Psoas muscle (tissue), 8 donors: ENCODE measurements around the gene IQGAP2. TPM values are rescaled to one million over a fixed set of nuclear protein-coding genes. Genes with fewer than 3 reads are reported as not detected.
A peak's percentile ranks its signal among the peaks of the same experiment; 100 is the strongest.

Experiments
- ATAC-seq, 4 donors: fragments of 200-7000 bp; cut with Tn5 transposase; one replicate each; pipeline ENCODE4 v1.9.1; 2020; ENCODE audit warnings: moderate library complexity in 3 of 4, mild to moderate bottlenecking in 2 of 4
- DNase-seq, 2 donors: peaks; one replicate each; pipeline ENCODE4 v3.0.0-alpha.2; 2020
- H3K27ac ChIP-seq: fragments of 200-600 bp; one replicate; pipeline ENCODE4 v1.8.0; 2022
- H3K27me3 ChIP-seq, 3 donors: fragments of 200-600 bp in 1 of 3; one replicate each; pipeline versions ENCODE4 v1.6.1 to v1.8.0; 2013 to 2022; ENCODE audit warnings: low read length in 2 of 3, mild to moderate bottlenecking in 2 of 3, moderate library complexity in 1 of 3; ENCODE audit not compliant: insufficient read depth in 3 of 3
- H3K36me3 ChIP-seq, 2 donors: fragments of 200-600 bp in 1 of 2; one replicate each; pipeline versions ENCODE4 v1.6.1 to v1.8.0; 2013 to 2022; ENCODE audit warnings: low read depth in 1 of 2, mild to moderate bottlenecking in 1 of 2, moderate library complexity in 1 of 2; ENCODE audit not compliant: insufficient read depth in 1 of 2
- H3K4me1 ChIP-seq: fragments of 200-600 bp; one replicate; pipeline ENCODE4 v1.8.0; 2022
- H3K4me3 ChIP-seq: fragments of 200-600 bp; one replicate; pipeline ENCODE4 v1.8.0; 2022; ENCODE audit warnings: mild to moderate bottlenecking
- H3K9me3 ChIP-seq: fragments of 200-600 bp; one replicate; pipeline ENCODE4 v1.8.0; 2022
- WGBS, 3 donors: extraction: QIAGEN DNeasy Blood & Tissue Kit; methylation state at CpG; one replicate each; pipeline versions ENCODE4 v1.1.6 to v1.1.7; 2013; 5-methylcytosine and 5-hydroxymethylcytosine counted together
- intact Hi-C, 2 donors: fragments of 100-400 bp; cut with DNase I; formaldehyde crosslinking; loops; one replicate each; pipeline versions ENCODE4 v1.11.0 to v1.14.2; 2022
- long read RNA-seq, 2 donors: library from polyadenylated mRNA; unstranded; transcript quantifications; one replicate each; pipeline ENCODE4 v2.0.0, GENCODE V29; 2021
- polyA plus RNA-seq, 3 donors: library from polyadenylated mRNA; stranded (reverse); fragments of 200-250 nt; gene quantifications; one replicate each; pipeline ENCODE4 v1.2.3, GENCODE V29; 2013
- total RNA-seq, 4 donors: library from RNA; stranded (reverse); fragmentation: NEBNext Ultra II Directional in 2 of 4; extraction: Animal tissue kit (Norgen Biotek cat#: 25700) in 2 of 4; gene quantifications; one replicate each; pipeline versions ENCODE4 v1.2.1 to v1.2.4, GENCODE V29; 2021 to 2023
- TF ChIP-seq, protein P1 (sequence below): fragments of 200-600 bp; IDR thresholded peaks from one replicate; pipeline ENCODE4 v1.8.0; 2022; ENCODE audit warnings: antibody characterized with exemption
- donor health status: healthy with polysubstance abuse.
- donor health status: DM: no; HTN: no; CAD: no; lungs with moderate emphysema.
- donor health status: Bipolar disorder and iron deficiency.
- donor health status: healthy.
- donor health status: DM: yes; HTN: yes; CAD: no.
- donor health status: DM: no; HTN: no; CAD: no.
- donor health status: DM: no; HTN: no; CAD: no.
- donor health status: DM: yes; HTN: yes; CAD: no.

The IQGAP2 gene
- total RNA-seq (1 to 10 TPM; 1.2 to 4.3 (median 1.8) TPM), polyA plus RNA-seq (1 to 10 TPM in 1 of 3 donors, under 1 TPM in 2; 0.52 to 1.4 (median 0.56) TPM)
- long read RNA-seq, donor 1 = 0 reads
- long read RNA-seq, donor 2, partial matches to known transcripts = 1 of 1 reads
- long read RNA-seq, donor 2, other reads (novel, unspliced or antisense) = 0 of 1 reads

GRCh38 chr5:76402886-76403765 lies at the start of gene IQGAP2:
Gene IQGAP2 (plus strand): TSS chr5:76403285. CDS start chr5:76403546, 261 bp downstream.
- ATAC-seq (peak; percentile 48 to 72 (median 55)), DNase-seq (peak; percentile 64 to 76)
- H3K27ac ChIP-seq = peak within 1 kb of the TSS; percentile 50
- intact Hi-C loops = no loop called here
- no peaks in the 10 kb centered on the region for H3K4me1 ChIP-seq
- H3K36me3 ChIP-seq = no peaks in the 10 kb centered on the region
- WGBS, 3 donors = 0 to 1% (median 0%) methylated on average over 63 to 92 of the region's 92 CpGs
- peaks cover 0 to 42% (median 2%) of the 10 kb centered on the region in 3 donors for H3K27me3 ChIP-seq
- peak within 1 kb of the TSS; percentile 69 for H3K4me3 ChIP-seq
- TF ChIP-seq, protein P1, sequence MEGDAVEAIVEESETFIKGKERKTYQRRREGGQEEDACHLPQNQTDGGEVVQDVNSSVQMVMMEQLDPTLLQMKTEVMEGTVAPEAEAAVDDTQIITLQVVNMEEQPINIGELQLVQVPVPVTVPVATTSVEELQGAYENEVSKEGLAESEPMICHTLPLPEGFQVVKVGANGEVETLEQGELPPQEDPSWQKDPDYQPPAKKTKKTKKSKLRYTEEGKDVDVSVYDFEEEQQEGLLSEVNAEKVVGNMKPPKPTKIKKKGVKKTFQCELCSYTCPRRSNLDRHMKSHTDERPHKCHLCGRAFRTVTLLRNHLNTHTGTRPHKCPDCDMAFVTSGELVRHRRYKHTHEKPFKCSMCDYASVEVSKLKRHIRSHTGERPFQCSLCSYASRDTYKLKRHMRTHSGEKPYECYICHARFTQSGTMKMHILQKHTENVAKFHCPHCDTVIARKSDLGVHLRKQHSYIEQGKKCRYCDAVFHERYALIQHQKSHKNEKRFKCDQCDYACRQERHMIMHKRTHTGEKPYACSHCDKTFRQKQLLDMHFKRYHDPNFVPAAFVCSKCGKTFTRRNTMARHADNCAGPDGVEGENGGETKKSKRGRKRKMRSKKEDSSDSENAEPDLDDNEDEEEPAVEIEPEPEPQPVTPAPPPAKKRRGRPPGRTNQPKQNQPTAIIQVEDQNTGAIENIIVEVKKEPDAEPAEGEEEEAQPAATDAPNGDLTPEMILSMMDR = peak; percentile 37
- H3K9me3 ChIP-seq = no peaks in the 10 kb centered on the region

DNA sequence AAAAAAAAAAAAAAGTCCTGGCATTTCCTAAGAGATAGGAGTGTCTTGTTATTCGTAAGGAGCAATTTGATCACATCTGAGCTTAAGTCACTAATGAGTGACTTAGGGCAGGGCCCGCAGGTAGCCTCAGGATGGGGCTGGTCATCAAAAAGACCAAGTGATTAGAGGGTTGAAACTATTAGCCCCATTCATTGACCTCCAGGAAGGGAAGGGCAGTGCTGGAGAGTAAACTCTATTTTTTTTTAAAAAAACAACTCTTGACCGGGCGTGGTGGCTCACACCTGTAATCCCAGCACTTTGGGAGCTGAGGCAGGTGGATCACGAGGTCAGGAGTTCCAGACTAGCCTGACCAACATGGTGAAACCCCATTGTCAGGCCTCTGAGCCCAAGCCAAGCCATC lies 46.2 kb upstream of the IQGAP2 start:
- H3K27me3 ChIP-seq = no peaks in the 10 kb centered on the region
- TF ChIP-seq, protein P1 = no peak
- H3K9me3 ChIP-seq = no peaks in the 10 kb centered on the region
- H3K4me3 ChIP-seq = no peak overlapping the region
- ATAC-seq (no peak), DNase-seq (no peak)
- intact Hi-C loops = no loop called here
- WGBS, 3 donors = 83 to 89% (median 85%) methylated on average over 5 of the region's 5 CpGs
- no peaks in the 10 kb centered on the region for H3K36me3 ChIP-seq
- no peak overlapping the region for H3K27ac ChIP-seq
- H3K4me1 ChIP-seq = no peaks in the 10 kb centered on the region

DNA sequence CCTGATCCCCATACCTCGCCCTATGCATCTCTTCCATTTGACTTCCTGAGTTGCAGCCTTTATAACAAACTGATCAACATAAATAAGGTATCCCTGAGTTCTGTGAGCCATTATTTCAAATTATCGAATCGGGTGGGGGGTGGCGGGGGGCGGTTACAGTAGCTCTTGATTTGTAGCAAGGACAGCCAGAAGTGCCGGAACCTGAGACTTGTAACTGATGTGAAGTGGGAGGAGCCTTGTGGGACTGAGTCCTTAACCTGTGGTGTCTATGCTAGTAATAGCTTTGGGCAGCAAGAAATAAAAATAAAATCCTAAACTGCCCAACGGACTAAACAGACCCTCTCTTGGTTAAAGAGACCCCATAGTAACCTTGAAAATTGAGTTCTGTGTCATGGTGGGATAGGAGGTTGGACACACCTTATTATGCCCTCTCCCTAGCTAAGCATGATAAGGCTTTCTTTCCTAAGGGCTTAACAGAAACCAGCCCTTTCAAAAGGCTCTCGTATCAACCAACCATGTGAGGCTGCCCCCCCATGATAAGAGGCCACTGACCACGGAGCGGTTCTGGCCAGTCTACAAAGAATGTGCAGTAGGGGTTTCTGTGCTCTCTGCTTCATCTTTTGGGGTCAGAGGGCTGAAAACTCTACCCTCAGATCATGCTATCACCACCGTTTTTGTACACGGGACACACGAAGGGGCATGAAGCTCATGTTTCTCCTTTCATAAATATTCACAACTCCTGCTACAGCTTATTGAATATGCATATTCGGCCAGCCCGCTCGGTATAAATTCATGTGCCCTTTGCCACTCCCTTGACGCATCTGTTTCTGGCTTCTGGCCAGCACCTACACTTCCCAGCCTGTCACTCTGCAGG lies 39.5 kb upstream of the IQGAP2 start:
- H3K4me1 ChIP-seq = no peaks in the 10 kb centered on the region
- ATAC-seq (no peak), DNase-seq (no peak)
- H3K4me3 ChIP-seq = no peak overlapping the region
- no peaks in the 10 kb centered on the region for H3K36me3 ChIP-seq
- peaks cover 0 to 3% (median 0%) of the 10 kb centered on the region in 3 donors for H3K27me3 ChIP-seq
- no peaks in the 10 kb centered on the region for H3K9me3 ChIP-seq
- TF ChIP-seq, protein P1 = no peak
- WGBS, 3 donors = 39 to 44% (median 43%) methylated on average over 17 of the region's 17 CpGs
- no peak overlapping the region for H3K27ac ChIP-seq
- intact Hi-C loops = no loop called here

- WGBS, 3 donors = 61 to 62% (median 61%) methylated on average over 2 of the region's 2 CpGs
- TF ChIP-seq, protein P1 = no peak
- H3K4me1 ChIP-seq = no peaks in the 10 kb centered on the region
- no peaks in the 10 kb centered on the region for H3K36me3 ChIP-seq
- H3K4me3 ChIP-seq = no peak overlapping the region
- intact Hi-C loops = no loop called here
- no peak for DNase-seq
- no peaks in the 10 kb centered on the region for H3K9me3 ChIP-seq
- ATAC-seq = no peak
- no peak overlapping the region for H3K27ac ChIP-seq
- H3K27me3 ChIP-seq = peaks cover 0 to 3% (median 0%) of the 10 kb centered on the region in 3 donors
Measured at GRCh38 chr5:76364226-76364589, 38.9 kb upstream of the IQGAP2 start.
